ENCODE data around the gene MACROD2.
A peak's percentile ranks its signal among the peaks of the same experiment; 100 is the strongest.

Gene MACROD2

GRCh38 chr20:15563836-15564235, 1568.5 kb downstream of the MACROD2 start:
- in situ Hi-C loops (cut with MboI; ENCODE audit: low sequenced_read_pairs, unreplicated experiment) = no loop called here
- DNase-seq (ENCODE audit: low spot score) = no peak
- no peak for TF ChIP-seq CTCF (IDR thresholded peaks at IDR 0.05; ENCODE audit: borderline replicate concordance, control extremely low read depth, extremely low read depth, insufficient read depth, missing control alignments)

- in situ Hi-C loops (cut with MboI; ENCODE audit: low sequenced_read_pairs, unreplicated experiment) = no loop called here
- DNase-seq (ENCODE audit: low spot score) = peak; percentile 11
- no peak for TF ChIP-seq CTCF (IDR thresholded peaks at IDR 0.05; ENCODE audit: borderline replicate concordance, control extremely low read depth, extremely low read depth, insufficient read depth, missing control alignments)
Observed at GRCh38 chr20:15564981-15565380, 1569.7 kb downstream of the MACROD2 start.

- TF ChIP-seq CTCF (IDR thresholded peaks at IDR 0.05; ENCODE audit: borderline replicate concordance, control extremely low read depth, extremely low read depth, insufficient read depth, missing control alignments) = no peak
- in situ Hi-C loops (cut with MboI; ENCODE audit: low sequenced_read_pairs, unreplicated experiment) = no loop called here
- DNase-seq (ENCODE audit: low spot score) = no peak
Observed at GRCh38 chr20:15565786-15566185, 1570.5 kb downstream of the MACROD2 start.

GRCh38 chr20:15567219-15567618, 1571.9 kb downstream of the MACROD2 start:
- no peak for DNase-seq (ENCODE audit: low spot score)
- in situ Hi-C loops (cut with MboI; ENCODE audit: low sequenced_read_pairs, unreplicated experiment) = no loop called here
- no peak for TF ChIP-seq CTCF (IDR thresholded peaks at IDR 0.05; ENCODE audit: borderline replicate concordance, control extremely low read depth, extremely low read depth, insufficient read depth, missing control alignments)

GRCh38 chr20:15570156-15570555, 1574.8 kb downstream of the MACROD2 start:
- no peak for DNase-seq (ENCODE audit: low spot score)
- TF ChIP-seq CTCF (IDR thresholded peaks at IDR 0.05; ENCODE audit: borderline replicate concordance, control extremely low read depth, extremely low read depth, insufficient read depth, missing control alignments) = no peak
- in situ Hi-C loops (cut with MboI; ENCODE audit: low sequenced_read_pairs, unreplicated experiment) = no loop called here

GRCh38 chr20:15571056-15571455, 1575.7 kb downstream of the MACROD2 start:
- TF ChIP-seq CTCF (IDR thresholded peaks at IDR 0.05; ENCODE audit: borderline replicate concordance, control extremely low read depth, extremely low read depth, insufficient read depth, missing control alignments) = no peak
- in situ Hi-C loops (cut with MboI; ENCODE audit: low sequenced_read_pairs, unreplicated experiment) = no loop called here
- DNase-seq (ENCODE audit: low spot score) = no peak

- in situ Hi-C loops (cut with MboI; ENCODE audit: low sequenced_read_pairs, unreplicated experiment) = no loop called here
- DNase-seq (ENCODE audit: low spot score) = no peak
- TF ChIP-seq CTCF (IDR thresholded peaks at IDR 0.05; ENCODE audit: borderline replicate concordance, control extremely low read depth, extremely low read depth, insufficient read depth, missing control alignments) = no peak
Observed at GRCh38 chr20:15575255-15575654, 1579.9 kb downstream of the MACROD2 start.

Measured in GM13976 (cell line).